ENCODE data around the gene SENP5. TPM values are rescaled to one million over a fixed set of nuclear protein-coding genes. Genes with fewer than 3 reads are reported as not detected.
A peak's percentile ranks its signal among the peaks of the same experiment; 100 is the strongest.

Gene SENP5
- total RNA-seq, 1 experiment from 2014 or later = 52.3 TPM

DNA sequence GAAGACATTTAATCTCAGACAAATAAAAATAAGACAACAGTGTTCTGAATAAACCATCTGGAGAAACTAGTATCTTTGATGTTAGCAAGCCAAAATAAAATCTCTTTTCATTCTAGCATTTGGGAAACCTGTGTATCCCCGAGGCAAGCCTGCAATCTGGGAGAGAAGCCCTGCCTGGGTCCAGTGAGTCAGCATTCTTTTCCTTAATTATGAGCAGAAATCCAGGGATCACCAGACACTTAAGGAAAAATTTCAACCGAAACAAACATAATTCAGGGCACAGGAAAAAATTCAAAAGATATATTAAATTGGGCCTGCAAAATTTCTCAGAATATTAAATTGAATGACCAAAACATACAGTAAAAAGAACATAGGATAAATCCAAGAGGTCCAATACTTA is 70.4 kb downstream of the SENP5 start:
- Histone ChIP-seq H3K36me3 (ENCODE audit: low read depth) (peaks cover 50% of the 10 kb centered on the region), H3K79me2 (ENCODE audit: low read depth) (peaks cover 52% of the 10 kb centered on the region)
- CTCF ChIA-PET = no interaction called here

DNA sequence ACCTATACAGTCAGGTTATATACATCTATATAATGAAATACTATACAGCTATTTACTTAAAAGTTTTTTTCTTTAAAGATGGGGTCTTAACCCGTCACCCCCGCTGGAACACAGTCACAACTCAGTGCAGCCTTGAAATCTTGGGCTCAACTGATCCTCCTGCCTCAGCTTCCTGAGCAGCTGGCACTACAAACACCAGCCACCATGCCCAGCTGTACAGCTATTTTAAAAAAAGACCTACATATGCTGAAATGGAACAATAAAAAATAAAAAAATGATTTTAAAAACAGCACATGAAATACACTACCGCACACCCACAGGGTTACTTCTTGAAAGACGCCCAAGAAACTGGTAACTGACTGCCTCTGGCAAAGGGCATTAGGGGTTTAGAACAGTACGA is 70.9 kb downstream of the SENP5 start:
- DNase-seq = no peak
- no TSS peak for BruUV-seq (replicated peaks)
- peaks cover 50% of the 10 kb centered on the region for H3K36me3 ChIP-seq (ENCODE audit: low read depth)
- CTCF ChIA-PET = no interaction called here
- no peak overlapping the region for H3K4me3 ChIP-seq
- peaks cover 71% of the 10 kb centered on the region for H3F3A ChIP-seq (ENCODE audit: insufficient read depth, low read depth)
- H3K9me3 ChIP-seq (ENCODE audit: insufficient read depth, low read depth) = no peaks in the 10 kb centered on the region
- H3K4me1 ChIP-seq (replicated peaks; ENCODE audit: insufficient read depth) = peaks cover 15% of the 10 kb centered on the region
- POLR2A ChIA-PET (ENCODE audit: unreplicated experiment) = no interaction called here
- H3K9me2 ChIP-seq (ENCODE audit: insufficient read depth) = no peaks in the 10 kb centered on the region
- no peak overlapping the region for H3K27ac ChIP-seq
- no peaks in the 10 kb centered on the region for H3K27me3 ChIP-seq (ENCODE audit: insufficient read depth, low read depth)
- intact Hi-C loops (cut with micrococcal nuclease; ENCODE audit: unreplicated experiment) = no loop called here
- H4K20me1 ChIP-seq (ENCODE audit: insufficient read depth) = peaks cover 23% of the 10 kb centered on the region
- TF ChIP-seq EZH2 (IDR thresholded peaks at IDR 0.05; ENCODE audit: low read depth) = no peak
- TF ChIP-seq, protein P1, sequence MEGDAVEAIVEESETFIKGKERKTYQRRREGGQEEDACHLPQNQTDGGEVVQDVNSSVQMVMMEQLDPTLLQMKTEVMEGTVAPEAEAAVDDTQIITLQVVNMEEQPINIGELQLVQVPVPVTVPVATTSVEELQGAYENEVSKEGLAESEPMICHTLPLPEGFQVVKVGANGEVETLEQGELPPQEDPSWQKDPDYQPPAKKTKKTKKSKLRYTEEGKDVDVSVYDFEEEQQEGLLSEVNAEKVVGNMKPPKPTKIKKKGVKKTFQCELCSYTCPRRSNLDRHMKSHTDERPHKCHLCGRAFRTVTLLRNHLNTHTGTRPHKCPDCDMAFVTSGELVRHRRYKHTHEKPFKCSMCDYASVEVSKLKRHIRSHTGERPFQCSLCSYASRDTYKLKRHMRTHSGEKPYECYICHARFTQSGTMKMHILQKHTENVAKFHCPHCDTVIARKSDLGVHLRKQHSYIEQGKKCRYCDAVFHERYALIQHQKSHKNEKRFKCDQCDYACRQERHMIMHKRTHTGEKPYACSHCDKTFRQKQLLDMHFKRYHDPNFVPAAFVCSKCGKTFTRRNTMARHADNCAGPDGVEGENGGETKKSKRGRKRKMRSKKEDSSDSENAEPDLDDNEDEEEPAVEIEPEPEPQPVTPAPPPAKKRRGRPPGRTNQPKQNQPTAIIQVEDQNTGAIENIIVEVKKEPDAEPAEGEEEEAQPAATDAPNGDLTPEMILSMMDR (conservative IDR thresholded peaks at IDR 0.05) = no peak
- no peak overlapping the region for H2AFZ ChIP-seq
- H3K4me2 ChIP-seq = no peak overlapping the region
- H3K79me2 ChIP-seq (ENCODE audit: low read depth) = peaks cover 56% of the 10 kb centered on the region

More for the DNA sequence above, 70.4 kb downstream of the SENP5 start:
- no peaks in the 10 kb centered on the region for H3K9me3 ChIP-seq (ENCODE audit: insufficient read depth, low read depth)
- H4K20me1 ChIP-seq (ENCODE audit: insufficient read depth) = peaks cover 23% of the 10 kb centered on the region
- peak overlapping the region; percentile 4; the same call in 1 of the 2 replicates for H3K27ac ChIP-seq
- intact Hi-C loops (cut with micrococcal nuclease; ENCODE audit: unreplicated experiment) = no loop called here
- H2AFZ ChIP-seq = no peak overlapping the region
- H3K9me2 ChIP-seq (ENCODE audit: insufficient read depth) = no peaks in the 10 kb centered on the region
- POLR2A ChIA-PET (ENCODE audit: unreplicated experiment) = no interaction called here
- H3K27me3 ChIP-seq (ENCODE audit: insufficient read depth, low read depth) = no peaks in the 10 kb centered on the region
- no peak overlapping the region for H3K4me2 ChIP-seq
- no TSS peak for BruUV-seq (replicated peaks)
- H3F3A ChIP-seq (ENCODE audit: insufficient read depth, low read depth) = peaks cover 74% of the 10 kb centered on the region
- H3K4me3 ChIP-seq = no peak overlapping the region
- H3K4me1 ChIP-seq (replicated peaks; ENCODE audit: insufficient read depth) = peaks cover 12% of the 10 kb centered on the region
- no peak for TF ChIP-seq EZH2 (IDR thresholded peaks at IDR 0.05; ENCODE audit: low read depth)
- DNase-seq = no peak

DNA sequence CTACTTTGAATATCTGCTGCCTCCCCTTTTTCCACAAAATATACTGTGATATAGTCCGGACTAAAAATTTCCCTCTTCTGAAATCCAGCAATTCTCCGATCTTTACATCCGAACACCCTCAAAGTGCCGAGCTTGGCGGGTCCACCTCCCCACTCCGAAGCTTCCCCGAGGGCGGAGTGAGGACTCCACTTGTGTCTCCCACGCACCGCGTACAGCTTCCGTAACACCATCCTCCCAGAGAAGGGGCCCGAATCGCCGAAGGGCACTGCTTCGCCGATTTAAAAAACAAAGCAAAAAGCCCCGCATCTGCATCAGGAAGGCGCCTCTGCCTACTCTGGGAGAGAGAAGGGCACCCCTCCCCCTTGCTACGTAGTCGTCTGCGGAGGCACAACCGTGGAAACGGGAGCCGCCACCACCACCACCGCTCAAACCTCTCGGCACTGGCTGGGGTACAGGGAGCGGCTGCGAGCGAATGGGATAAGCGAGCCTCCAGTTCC is 74.1 kb downstream of the SENP5 start:
- Histone ChIP-seq H3K36me3 (ENCODE audit: low read depth) (peaks cover 32% of the 10 kb centered on the region), H3K9me2 (ENCODE audit: insufficient read depth) (no peaks in the 10 kb centered on the region), H3F3A (ENCODE audit: insufficient read depth, low read depth) (peaks cover 50% of the 10 kb centered on the region), H3K27me3 (ENCODE audit: insufficient read depth, low read depth) (no peaks in the 10 kb centered on the region), H3K9me3 (ENCODE audit: insufficient read depth, low read depth) (no peaks in the 10 kb centered on the region), H3K4me2 (peak overlapping the region; percentile 90), H3K27ac (peak overlapping the region; percentile 90), H4K20me1 (ENCODE audit: insufficient read depth) (peaks cover 19% of the 10 kb centered on the region), H3K4me3 (peak overlapping the region; percentile 92), H3K79me2 (ENCODE audit: low read depth) (peaks cover 71% of the 10 kb centered on the region), H2AFZ (peak overlapping the region; percentile 95), H3K4me1 (replicated peaks; ENCODE audit: insufficient read depth) (peaks cover 20% of the 10 kb centered on the region)
- intact Hi-C loops (cut with micrococcal nuclease; ENCODE audit: unreplicated experiment) = loop anchor here (1.0 to 10.0 kb wide), 7 partner anchors 74 to 417 kb away; partner anchors contain the start of genes CEP19, FBXO45, PIGX and SENP5
- BruUV-seq (replicated peaks) = TSS peak; percentile 77
- DNase-seq = no peak
- ChIA-PET CTCF (interaction anchor here (0.6 to 1.7 kb wide), 3 partner anchors 160 to 413 kb away, joined by 3 to 9 read pairs (median 4); no protein-coding TSS in a partner anchor), POLR2A (ENCODE audit: unreplicated experiment) (interaction anchor here (0.6 kb wide), 4 partner anchors 74 to 726 kb away, joined by 3 to 8 read pairs (median 4); partner anchors contain the start of genes SENP5 and SLC51A)
- TF ChIP-seq EZH2 (IDR thresholded peaks at IDR 0.05; ENCODE audit: low read depth) = no peak
- TF ChIP-seq, protein P1 (conservative IDR thresholded peaks at IDR 0.05) = no peak
